VCaP (cell line): Measurements from ENCODE around the gene EYA4.

Experiments
- H3K27ac ChIP-seq: fragments of 450-650 bp; 2 replicates; pipeline ENCODE4 v1.5.1; 2017
- TF ChIP-seq, protein P1 (sequence below): fragments of 450-650 bp; conservative IDR thresholded peaks from 2 replicates; pipeline ENCODE4 v1.5.1; 2017; ENCODE audit warnings: mild to moderate bottlenecking, moderate library complexity

EYA4 gene

DNA sequence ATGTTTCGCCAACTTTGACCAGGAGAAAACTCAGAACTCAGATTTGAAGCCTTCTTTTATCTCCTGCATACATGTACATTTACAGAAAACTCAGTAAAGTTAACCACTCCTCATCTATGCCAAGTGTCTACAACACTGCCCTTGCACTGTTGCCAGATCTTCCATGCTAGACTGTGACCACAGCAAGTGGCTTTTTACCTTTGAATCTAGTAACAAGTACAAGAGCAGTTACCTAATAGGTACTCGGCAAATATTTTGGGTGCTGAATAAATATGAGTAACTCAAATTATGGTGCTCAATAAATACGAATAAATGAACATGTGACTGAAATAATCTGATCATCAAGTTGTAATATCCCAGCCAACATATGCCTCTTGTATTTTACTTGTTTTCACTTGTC lies 184.9 kb downstream of the EYA4 start:
- no peak overlapping the region for H3K27ac ChIP-seq
- TF ChIP-seq, protein P1, sequence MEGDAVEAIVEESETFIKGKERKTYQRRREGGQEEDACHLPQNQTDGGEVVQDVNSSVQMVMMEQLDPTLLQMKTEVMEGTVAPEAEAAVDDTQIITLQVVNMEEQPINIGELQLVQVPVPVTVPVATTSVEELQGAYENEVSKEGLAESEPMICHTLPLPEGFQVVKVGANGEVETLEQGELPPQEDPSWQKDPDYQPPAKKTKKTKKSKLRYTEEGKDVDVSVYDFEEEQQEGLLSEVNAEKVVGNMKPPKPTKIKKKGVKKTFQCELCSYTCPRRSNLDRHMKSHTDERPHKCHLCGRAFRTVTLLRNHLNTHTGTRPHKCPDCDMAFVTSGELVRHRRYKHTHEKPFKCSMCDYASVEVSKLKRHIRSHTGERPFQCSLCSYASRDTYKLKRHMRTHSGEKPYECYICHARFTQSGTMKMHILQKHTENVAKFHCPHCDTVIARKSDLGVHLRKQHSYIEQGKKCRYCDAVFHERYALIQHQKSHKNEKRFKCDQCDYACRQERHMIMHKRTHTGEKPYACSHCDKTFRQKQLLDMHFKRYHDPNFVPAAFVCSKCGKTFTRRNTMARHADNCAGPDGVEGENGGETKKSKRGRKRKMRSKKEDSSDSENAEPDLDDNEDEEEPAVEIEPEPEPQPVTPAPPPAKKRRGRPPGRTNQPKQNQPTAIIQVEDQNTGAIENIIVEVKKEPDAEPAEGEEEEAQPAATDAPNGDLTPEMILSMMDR: no peak

DNA sequence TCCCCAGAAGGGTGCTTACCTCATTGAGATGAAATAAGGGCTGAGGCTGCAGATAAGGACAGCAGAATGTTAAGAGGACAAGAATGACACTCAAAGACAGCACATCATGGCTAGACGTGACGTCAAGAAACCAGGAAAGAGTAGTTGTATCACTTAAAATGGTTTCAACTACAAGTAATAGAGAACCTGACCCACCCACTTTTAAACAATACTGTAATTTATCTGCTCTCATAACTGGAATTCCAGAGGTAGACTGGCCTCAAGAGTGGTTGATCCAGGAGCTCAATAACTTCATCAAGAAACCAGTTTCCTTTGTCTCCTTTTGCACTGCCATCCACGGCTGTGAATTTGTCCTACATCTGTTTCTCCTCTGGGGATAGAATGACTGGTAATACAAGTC lies 187.1 kb downstream of the EYA4 start:
- no peak overlapping the region for H3K27ac ChIP-seq
- TF ChIP-seq, protein P1: no peak

DNA sequence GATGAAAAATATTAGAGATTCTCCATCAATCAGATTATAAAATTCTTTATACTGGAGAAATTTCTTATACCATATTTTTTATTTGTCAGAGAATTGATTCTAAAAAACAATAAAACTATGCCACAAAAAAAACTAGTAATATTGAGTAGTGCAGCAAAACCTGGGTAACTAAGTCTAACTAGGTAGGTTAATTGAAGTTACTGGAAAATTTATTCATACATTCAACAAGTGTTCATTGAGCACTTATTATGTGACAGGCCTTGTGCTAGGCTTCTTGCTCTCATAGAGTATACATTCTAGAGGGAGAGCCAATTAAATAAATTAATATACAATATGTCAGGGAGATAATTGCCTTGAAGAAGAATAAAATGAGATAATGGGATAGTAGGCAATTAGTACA lies 189.4 kb downstream of the EYA4 start:
- no peak overlapping the region for H3K27ac ChIP-seq
- TF ChIP-seq, protein P1: no peak

DNA sequence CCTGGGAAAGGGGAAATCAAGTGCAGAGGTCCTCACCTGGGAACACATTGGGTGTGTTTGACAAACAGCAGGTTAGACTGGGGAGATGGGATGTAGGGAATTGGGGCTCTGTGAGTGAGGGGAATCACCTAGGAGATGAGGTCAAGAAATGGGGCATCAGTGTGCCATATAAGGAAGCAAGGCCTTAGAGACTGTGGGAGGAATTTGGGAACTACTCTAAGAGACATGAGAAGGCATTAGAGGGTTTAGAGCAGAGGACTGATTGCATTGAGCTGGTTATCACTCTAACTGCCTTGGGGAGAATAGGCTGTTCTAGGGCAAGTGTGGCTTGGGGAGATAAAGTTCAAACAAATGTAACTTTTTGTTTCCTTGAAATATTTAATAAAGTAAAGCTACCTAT lies 189.9 kb downstream of the EYA4 start:
- H3K27ac ChIP-seq: no peak overlapping the region
- TF ChIP-seq, protein P1: no peak

DNA sequence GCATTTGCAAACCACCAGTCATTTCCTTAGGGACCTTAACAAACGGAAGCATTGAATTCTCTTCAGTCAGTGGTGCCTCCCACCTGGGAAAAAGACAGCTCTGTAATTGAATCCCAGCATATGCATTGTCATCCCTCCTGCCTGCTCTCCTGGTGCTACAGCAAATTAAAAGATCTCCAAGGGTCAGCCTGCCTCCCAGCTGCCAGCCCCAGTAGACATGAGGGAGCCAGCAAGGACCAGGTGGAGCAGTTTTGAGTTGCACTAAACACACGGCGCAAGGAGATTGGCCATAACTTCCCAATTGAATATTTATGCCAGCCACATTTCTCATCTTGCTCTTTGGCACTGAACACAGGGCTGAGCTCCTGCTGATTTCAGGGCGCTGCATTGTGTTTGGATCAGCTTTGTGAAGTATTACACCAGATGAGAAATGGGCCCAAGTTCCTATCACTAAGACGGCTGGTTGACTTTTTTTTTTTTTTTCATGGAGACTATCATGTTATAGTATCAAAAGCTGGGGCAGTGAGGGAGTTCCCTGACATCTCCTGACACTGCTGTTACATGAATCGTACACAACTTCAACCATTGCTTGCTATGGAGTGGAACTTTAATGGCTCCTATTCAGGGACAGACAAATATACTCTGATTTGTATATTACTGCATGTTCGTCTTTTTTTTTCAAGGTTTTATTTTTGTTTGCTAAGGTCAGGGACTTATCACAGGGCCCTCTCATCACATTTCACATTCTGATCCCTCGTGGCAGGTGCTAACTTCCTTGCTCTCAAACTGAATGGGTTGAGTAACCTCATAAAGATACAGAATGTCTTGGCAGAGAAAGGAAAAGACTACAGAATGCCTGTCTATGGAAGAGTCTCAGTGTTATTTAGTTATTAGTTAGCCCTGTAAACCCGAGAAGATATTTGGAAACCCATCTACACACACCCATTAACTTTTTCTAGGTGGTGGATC lies 191.1 kb downstream of the EYA4 start:
- TF ChIP-seq, protein P1: no peak
- no peak overlapping the region for H3K27ac ChIP-seq

DNA sequence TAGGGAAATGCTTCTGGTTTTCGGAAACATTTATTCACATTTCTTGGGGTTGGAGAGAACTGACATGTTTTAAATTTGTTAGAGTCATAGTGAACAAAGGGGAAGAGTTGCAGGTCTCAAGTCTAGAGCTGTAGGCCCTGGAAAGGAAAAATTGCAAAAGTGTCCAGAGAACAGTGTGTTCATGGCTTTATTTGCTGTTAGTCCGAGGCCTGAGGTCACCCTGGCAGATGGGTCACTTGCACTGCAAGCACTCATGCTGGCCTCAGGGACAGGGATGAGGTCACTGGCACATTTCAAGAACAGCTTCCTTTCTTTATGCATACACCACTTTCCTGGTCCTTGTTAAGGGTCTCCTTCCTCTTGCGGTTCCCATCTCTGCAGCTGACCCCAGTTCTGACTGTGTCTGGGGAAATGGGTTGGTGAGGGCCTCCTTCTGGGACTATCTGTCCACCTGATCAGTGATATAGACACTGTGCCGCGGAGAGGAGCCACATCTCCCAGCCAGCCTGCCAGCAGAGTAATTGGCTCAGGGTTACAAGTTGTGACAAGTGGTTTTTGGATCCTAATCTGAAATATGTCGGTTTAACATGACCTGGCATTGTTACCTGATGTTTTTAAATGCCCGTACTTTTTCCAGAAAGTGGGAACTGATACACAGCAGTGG lies 194.0 kb downstream of the EYA4 start:
- TF ChIP-seq, protein P1: no peak

DNA sequence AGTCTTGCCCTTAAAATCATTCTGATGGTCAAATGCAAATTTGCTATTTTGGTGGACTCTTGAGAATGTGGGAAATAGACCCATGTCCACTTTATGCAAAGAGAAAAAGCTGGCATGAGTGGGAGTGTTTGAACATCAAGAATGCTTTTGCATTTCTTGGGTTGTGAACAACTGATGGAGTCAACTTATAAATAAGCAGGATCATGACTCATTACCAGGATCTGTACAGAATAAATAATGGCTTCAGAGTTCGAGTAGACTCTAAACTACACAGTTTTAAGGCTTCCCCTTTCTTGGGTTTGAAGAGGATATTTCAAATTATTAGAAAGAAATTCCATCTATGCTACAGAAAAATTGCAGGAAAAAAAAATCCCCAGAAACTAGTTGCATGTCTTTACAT lies 195.5 kb downstream of the EYA4 start:
- TF ChIP-seq, protein P1: no peak
- H3K27ac ChIP-seq: no peak overlapping the region

More for the DNA sequence above, 194.0 kb downstream of the EYA4 start:
- no peak overlapping the region for H3K27ac ChIP-seq
